H1 (cell line): ENCODE data around the gene PGAP2. TPM values are rescaled to one million over a fixed set of nuclear protein-coding genes. Genes with fewer than 3 reads are reported as not detected.

Source experiments
- polyA plus RNA-seq, 7 experiments: library from polyadenylated mRNA; depleted of rRNA in 3 of 7; stranded (reverse) in 5 of 7; unstranded in 2 of 7; fragments of >200 nt in 5 of 7; fragments of 200-250 nt in 2 of 7; gene quantifications; 1 replicate in 5 of 7; 2 replicates in 1 of 7; 4 replicates in 1 of 7; pipeline versions ENCODE4 v1.2.1 to v1.2.3, GENCODE V29; 2011 to 2013; ENCODE audit warnings: missing spikeins in 2 of 7, mixed read lengths in 2 of 7
- total RNA-seq: library from RNA; stranded (reverse); fragmentation: NEBNext Ultra II Directional; extraction: Animal tissue kit (Norgen Biotek cat#: 25700); gene quantifications from 2 replicates; pipeline ENCODE4 v1.2.1, GENCODE V29; 2021
- TF ChIP-seq, protein P1 (sequence below): fragments of 300-600 bp; sonication (generic); IDR thresholded peaks from 2 replicates; pipeline ENCODE4 v1.7.1; 2012; ENCODE audit warnings: low read length, moderate library complexity, mild to moderate bottlenecking, inconsistent platforms; ENCODE audit not compliant: insufficient replicate concordance
- TF ChIP-seq, protein P2 (sequence below): IDR thresholded peaks from 2 replicates; pipeline ENCODE4 v1.6.1; 2011; ENCODE audit warnings: low read length, improper control_type of control experiment

The PGAP2 gene
- total and polyA plus RNA-seq, 2 of the 8 experiments (the other 6 are each of a cell fraction or from before 2014, with no cell fraction given) = 56.5 to 106 TPM

DNA sequence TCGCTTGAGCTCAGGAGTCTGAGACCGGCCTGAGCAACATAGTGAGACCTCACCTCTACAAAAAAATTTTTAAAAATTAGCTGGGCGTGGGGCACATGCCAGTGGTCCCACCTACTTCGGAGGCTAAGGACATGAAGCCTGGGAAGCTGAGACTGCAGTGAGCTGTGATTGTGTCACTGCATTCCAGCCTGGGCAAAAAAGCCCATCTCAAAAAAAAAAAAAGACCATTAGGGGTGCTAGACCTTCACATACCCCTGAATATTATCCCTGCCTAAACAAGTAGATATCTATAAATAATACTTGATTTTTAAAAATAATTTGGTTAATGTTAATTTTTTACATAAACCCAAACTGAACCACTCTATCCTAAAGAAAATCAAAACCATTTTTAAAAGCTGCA lies 35.2 kb upstream of the PGAP2 start (continued):
- TF ChIP-seq, protein P1, sequence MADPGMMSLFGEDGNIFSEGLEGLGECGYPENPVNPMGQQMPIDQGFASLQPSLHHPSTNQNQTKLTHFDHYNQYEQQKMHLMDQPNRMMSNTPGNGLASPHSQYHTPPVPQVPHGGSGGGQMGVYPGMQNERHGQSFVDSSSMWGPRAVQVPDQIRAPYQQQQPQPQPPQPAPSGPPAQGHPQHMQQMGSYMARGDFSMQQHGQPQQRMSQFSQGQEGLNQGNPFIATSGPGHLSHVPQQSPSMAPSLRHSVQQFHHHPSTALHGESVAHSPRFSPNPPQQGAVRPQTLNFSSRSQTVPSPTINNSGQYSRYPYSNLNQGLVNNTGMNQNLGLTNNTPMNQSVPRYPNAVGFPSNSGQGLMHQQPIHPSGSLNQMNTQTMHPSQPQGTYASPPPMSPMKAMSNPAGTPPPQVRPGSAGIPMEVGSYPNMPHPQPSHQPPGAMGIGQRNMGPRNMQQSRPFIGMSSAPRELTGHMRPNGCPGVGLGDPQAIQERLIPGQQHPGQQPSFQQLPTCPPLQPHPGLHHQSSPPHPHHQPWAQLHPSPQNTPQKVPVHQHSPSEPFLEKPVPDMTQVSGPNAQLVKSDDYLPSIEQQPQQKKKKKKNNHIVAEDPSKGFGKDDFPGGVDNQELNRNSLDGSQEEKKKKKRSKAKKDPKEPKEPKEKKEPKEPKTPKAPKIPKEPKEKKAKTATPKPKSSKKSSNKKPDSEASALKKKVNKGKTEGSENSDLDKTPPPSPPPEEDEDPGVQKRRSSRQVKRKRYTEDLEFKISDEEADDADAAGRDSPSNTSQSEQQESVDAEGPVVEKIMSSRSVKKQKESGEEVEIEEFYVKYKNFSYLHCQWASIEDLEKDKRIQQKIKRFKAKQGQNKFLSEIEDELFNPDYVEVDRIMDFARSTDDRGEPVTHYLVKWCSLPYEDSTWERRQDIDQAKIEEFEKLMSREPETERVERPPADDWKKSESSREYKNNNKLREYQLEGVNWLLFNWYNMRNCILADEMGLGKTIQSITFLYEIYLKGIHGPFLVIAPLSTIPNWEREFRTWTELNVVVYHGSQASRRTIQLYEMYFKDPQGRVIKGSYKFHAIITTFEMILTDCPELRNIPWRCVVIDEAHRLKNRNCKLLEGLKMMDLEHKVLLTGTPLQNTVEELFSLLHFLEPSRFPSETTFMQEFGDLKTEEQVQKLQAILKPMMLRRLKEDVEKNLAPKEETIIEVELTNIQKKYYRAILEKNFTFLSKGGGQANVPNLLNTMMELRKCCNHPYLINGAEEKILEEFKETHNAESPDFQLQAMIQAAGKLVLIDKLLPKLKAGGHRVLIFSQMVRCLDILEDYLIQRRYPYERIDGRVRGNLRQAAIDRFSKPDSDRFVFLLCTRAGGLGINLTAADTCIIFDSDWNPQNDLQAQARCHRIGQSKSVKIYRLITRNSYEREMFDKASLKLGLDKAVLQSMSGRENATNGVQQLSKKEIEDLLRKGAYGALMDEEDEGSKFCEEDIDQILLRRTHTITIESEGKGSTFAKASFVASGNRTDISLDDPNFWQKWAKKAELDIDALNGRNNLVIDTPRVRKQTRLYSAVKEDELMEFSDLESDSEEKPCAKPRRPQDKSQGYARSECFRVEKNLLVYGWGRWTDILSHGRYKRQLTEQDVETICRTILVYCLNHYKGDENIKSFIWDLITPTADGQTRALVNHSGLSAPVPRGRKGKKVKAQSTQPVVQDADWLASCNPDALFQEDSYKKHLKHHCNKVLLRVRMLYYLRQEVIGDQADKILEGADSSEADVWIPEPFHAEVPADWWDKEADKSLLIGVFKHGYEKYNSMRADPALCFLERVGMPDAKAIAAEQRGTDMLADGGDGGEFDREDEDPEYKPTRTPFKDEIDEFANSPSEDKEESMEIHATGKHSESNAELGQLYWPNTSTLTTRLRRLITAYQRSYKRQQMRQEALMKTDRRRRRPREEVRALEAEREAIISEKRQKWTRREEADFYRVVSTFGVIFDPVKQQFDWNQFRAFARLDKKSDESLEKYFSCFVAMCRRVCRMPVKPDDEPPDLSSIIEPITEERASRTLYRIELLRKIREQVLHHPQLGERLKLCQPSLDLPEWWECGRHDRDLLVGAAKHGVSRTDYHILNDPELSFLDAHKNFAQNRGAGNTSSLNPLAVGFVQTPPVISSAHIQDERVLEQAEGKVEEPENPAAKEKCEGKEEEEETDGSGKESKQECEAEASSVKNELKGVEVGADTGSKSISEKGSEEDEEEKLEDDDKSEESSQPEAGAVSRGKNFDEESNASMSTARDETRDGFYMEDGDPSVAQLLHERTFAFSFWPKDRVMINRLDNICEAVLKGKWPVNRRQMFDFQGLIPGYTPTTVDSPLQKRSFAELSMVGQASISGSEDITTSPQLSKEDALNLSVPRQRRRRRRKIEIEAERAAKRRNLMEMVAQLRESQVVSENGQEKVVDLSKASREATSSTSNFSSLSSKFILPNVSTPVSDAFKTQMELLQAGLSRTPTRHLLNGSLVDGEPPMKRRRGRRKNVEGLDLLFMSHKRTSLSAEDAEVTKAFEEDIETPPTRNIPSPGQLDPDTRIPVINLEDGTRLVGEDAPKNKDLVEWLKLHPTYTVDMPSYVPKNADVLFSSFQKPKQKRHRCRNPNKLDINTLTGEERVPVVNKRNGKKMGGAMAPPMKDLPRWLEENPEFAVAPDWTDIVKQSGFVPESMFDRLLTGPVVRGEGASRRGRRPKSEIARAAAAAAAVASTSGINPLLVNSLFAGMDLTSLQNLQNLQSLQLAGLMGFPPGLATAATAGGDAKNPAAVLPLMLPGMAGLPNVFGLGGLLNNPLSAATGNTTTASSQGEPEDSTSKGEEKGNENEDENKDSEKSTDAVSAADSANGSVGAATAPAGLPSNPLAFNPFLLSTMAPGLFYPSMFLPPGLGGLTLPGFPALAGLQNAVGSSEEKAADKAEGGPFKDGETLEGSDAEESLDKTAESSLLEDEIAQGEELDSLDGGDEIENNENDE = no peak
- TF ChIP-seq, protein P2, sequence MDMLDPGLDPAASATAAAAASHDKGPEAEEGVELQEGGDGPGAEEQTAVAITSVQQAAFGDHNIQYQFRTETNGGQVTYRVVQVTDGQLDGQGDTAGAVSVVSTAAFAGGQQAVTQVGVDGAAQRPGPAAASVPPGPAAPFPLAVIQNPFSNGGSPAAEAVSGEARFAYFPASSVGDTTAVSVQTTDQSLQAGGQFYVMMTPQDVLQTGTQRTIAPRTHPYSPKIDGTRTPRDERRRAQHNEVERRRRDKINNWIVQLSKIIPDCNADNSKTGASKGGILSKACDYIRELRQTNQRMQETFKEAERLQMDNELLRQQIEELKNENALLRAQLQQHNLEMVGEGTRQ = no peak
- TF ChIP-seq, all 59 proteins: peak for 0
